K562 (cell line): ENCODE results near the gene ANKRD11. TPM values are rescaled to one million over a fixed set of nuclear protein-coding genes. Genes with fewer than 3 reads are reported as not detected.
A peak's percentile ranks its signal among the peaks of the same experiment; 100 is the strongest.

Experiments
- BACH1 ChIP-seq: fragments of 200-800 bp; sonication (Bioruptor generic); IDR thresholded peaks from 2 replicates; pipeline ENCODE4 v1.6.1; 2016; ENCODE audit warnings: missing genetic modification characterization, missing compliant biosample characterization
- CREBBP ChIP-seq: IDR thresholded peaks from one replicate; pipeline ENCODE4 v1.6.1; 2012; ENCODE audit warnings: low read depth, mild to moderate bottlenecking, control low read depth, inconsistent platforms, low read length
- FOS ChIP-seq: IDR thresholded peaks from 3 replicates; pipeline ENCODE4 v1.6.1; 2011; ENCODE audit not compliant: insufficient read length; ENCODE audit errors: extremely low read depth
- GABPB1 ChIP-seq: sonication (generic); formaldehyde crosslinking; IDR thresholded peaks from 2 replicates; pipeline ENCODE4 v1.8.0; 2022; ENCODE audit warnings: mild to moderate bottlenecking, missing genetic modification reagents
- GATAD2B ChIP-seq: fragments of 450-650 bp; IDR thresholded peaks from 2 replicates; pipeline ENCODE4 v1.6.1; 2017; ENCODE audit warnings: mild to moderate bottlenecking, borderline replicate concordance
- HNRNPH1 ChIP-seq: fragments of 200-400 bp; formaldehyde crosslinking; optimal IDR thresholded peaks from 2 replicates; pipeline ENCODE3; 2017; ENCODE audit warnings: low read depth, mild to moderate bottlenecking, low read length, moderate library complexity
- KLF1 ChIP-seq: fragments of 450-650 bp; IDR thresholded peaks from 2 replicates; pipeline ENCODE4 v1.6.1; 2016; ENCODE audit warnings: missing genetic modification characterization, missing compliant biosample characterization
- MIER1 ChIP-seq: fragments of 450-650 bp; IDR thresholded peaks from 2 replicates; pipeline ENCODE4 v1.6.1; 2016; ENCODE audit warnings: antibody characterized with exemption, mild to moderate bottlenecking, low read depth
- MITF ChIP-seq: IDR thresholded peaks from 2 replicates; pipeline ENCODE4 v1.6.1; 2014; ENCODE audit warnings: antibody characterized with exemption
- NR3C1 ChIP-seq: sonication (generic); formaldehyde crosslinking; IDR thresholded peaks from 2 replicates; pipeline ENCODE4 v1.8.1; 2022; ENCODE audit warnings: missing genetic modification reagents
- OTX1 ChIP-seq: fragments of 450-650 bp; formaldehyde crosslinking; IDR thresholded peaks from 2 replicates; pipeline ENCODE4 v1.4.0; 2022; ENCODE audit warnings: mild to moderate bottlenecking
- POLR2B ChIP-seq: fragments of 450-650 bp; IDR thresholded peaks from 2 replicates; pipeline ENCODE4 v1.6.1; 2018; ENCODE audit warnings: low read depth; ENCODE audit not compliant: partially characterized antibody
- RFX1 ChIP-seq: fragments of 450-650 bp; IDR thresholded peaks from 2 replicates; pipeline ENCODE4 v1.6.1; 2016; ENCODE audit warnings: mild to moderate bottlenecking, moderate library complexity
- SIRT6 ChIP-seq: IDR thresholded peaks from one replicate; pipeline ENCODE4 v1.6.1; 2012; ENCODE audit warnings: low read depth, mild to moderate bottlenecking, control low read depth, inconsistent platforms, low read length, moderate library complexity
- TRIM24 ChIP-seq, 2 experiments: fragments of 450-650 bp; IDR thresholded peaks; 2 replicates each; pipeline ENCODE4 v1.6.1; 2016
- U2AF1 ChIP-seq: fragments of 200-400 bp; formaldehyde crosslinking; optimal IDR thresholded peaks from 2 replicates; pipeline ENCODE3; 2017; ENCODE audit warnings: mild to moderate bottlenecking, low read depth, low read length, moderate library complexity
- ZNF174 ChIP-seq: fragments of 250-450 bp; sonication (Bioruptor Pico); IDR thresholded peaks from 2 replicates; pipeline ENCODE4 v1.4.0; 2020; ENCODE audit warnings: mild to moderate bottlenecking
- ZNF764 ChIP-seq: fragments of 250-450 bp; sonication (Bioruptor Pico); IDR thresholded peaks from 2 replicates; pipeline ENCODE4 v1.4.0; 2020; ENCODE audit warnings: low read depth, mild to moderate bottlenecking, moderate library complexity
- polyA plus RNA-seq, 8 experiments: library from polyadenylated mRNA; depleted of rRNA in 4 of 8; stranded (reverse) in 5 of 8; unstranded in 3 of 8; fragments of >200 nt; fragmentation: Nextera tagmentation in 2 of 8; fragmentation: Illumina TruSeq in 1 of 8; extraction: Ambion mirVana in 2 of 8; extraction: Trizol in 1 of 8; gene quantifications; 2 replicates each; pipeline versions ENCODE4 v1.2.1 to v1.2.3, GENCODE V29; 2011 to 2014; ENCODE audit warnings: inconsistent platforms in 1 of 8, missing spikeins in 1 of 8
- total RNA-seq, 7 experiments: library from RNA; depleted of rRNA in 6 of 7; stranded (reverse); fragments of >200 nt in 6 of 7; fragmentation: Illumina TruSeq in 2 of 7; extraction: Trizol in 2 of 7; gene quantifications; 2 replicates each; pipeline versions ENCODE4 v1.2.1 to v1.2.3, GENCODE V29; 2011 to 2021; ENCODE audit warnings: low replicate concordance in 1 of 7
- TF ChIP-seq, protein P1 (sequence below): sonication (generic); formaldehyde crosslinking; IDR thresholded peaks from 2 replicates; pipeline ENCODE4 v1.8.0; 2022; ENCODE audit warnings: mild to moderate bottlenecking, missing genetic modification reagents
- TF ChIP-seq, protein P2 (sequence below): fragments of 250-450 bp; sonication (Bioruptor Pico); IDR thresholded peaks from 2 replicates; pipeline ENCODE4 v1.8.0; 2022; ENCODE audit warnings: moderate library complexity, mild to moderate bottlenecking, inconsistent platforms
- TF ChIP-seq, protein P3 (sequence below): fragments of 250-450 bp; sonication (Bioruptor Pico); IDR thresholded peaks from 2 replicates; pipeline ENCODE4 v1.8.0; 2022; ENCODE audit warnings: inconsistent platforms, mild to moderate bottlenecking, moderate library complexity, borderline replicate concordance

ANKRD11 gene
- total and polyA plus RNA-seq, 9 of the 15 experiments (the other 6 are each of a cell fraction or from before 2014, with no cell fraction given), result 4.7 to 126 (median 31.7) TPM

- TF ChIP-seq CREBBP, result no peak
- no peak for TF ChIP-seq GATAD2B
- TF ChIP-seq TRIM24 (IDR thresholded peaks at IDR 0.05), result peak in 1 of 2 experiments; percentile 80; a peak in 2 of 4 replicates
- TF ChIP-seq MIER1, result peak; percentile 47; the same call in 1 of the 2 replicates
- no peak for TF ChIP-seq NR3C1
- TF ChIP-seq, protein P1, sequence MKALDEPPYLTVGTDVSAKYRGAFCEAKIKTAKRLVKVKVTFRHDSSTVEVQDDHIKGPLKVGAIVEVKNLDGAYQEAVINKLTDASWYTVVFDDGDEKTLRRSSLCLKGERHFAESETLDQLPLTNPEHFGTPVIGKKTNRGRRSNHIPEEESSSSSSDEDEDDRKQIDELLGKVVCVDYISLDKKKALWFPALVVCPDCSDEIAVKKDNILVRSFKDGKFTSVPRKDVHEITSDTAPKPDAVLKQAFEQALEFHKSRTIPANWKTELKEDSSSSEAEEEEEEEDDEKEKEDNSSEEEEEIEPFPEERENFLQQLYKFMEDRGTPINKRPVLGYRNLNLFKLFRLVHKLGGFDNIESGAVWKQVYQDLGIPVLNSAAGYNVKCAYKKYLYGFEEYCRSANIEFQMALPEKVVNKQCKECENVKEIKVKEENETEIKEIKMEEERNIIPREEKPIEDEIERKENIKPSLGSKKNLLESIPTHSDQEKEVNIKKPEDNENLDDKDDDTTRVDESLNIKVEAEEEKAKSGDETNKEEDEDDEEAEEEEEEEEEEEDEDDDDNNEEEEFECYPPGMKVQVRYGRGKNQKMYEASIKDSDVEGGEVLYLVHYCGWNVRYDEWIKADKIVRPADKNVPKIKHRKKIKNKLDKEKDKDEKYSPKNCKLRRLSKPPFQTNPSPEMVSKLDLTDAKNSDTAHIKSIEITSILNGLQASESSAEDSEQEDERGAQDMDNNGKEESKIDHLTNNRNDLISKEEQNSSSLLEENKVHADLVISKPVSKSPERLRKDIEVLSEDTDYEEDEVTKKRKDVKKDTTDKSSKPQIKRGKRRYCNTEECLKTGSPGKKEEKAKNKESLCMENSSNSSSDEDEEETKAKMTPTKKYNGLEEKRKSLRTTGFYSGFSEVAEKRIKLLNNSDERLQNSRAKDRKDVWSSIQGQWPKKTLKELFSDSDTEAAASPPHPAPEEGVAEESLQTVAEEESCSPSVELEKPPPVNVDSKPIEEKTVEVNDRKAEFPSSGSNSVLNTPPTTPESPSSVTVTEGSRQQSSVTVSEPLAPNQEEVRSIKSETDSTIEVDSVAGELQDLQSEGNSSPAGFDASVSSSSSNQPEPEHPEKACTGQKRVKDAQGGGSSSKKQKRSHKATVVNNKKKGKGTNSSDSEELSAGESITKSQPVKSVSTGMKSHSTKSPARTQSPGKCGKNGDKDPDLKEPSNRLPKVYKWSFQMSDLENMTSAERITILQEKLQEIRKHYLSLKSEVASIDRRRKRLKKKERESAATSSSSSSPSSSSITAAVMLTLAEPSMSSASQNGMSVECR (CRISPR knock-in tag), result no peak
- TF ChIP-seq MITF, result no peak
- TF ChIP-seq SIRT6, result no peak
- no peak for TF ChIP-seq ZNF174 (CRISPR knock-in tag)
- TF ChIP-seq GABPB1 (CRISPR knock-in tag), result peak; percentile 99
- peak; percentile 84 for TF ChIP-seq OTX1 (CRISPR knock-in tag)
- TF ChIP-seq BACH1, result no peak
- peak; percentile 97 for TF ChIP-seq POLR2B
- TF ChIP-seq ZNF764 (CRISPR knock-in tag), result peak; percentile 97
- TF ChIP-seq, protein P2, sequence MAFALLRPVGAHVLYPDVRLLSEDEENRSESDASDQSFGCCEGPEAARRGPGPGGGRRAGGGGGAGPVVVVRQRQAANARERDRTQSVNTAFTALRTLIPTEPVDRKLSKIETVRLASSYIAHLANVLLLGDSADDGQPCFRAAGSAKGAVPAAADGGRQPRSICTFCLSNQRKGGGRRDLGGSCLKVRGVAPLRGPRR, result no peak
- TF ChIP-seq RFX1, result no peak
- TF ChIP-seq, protein P3, sequence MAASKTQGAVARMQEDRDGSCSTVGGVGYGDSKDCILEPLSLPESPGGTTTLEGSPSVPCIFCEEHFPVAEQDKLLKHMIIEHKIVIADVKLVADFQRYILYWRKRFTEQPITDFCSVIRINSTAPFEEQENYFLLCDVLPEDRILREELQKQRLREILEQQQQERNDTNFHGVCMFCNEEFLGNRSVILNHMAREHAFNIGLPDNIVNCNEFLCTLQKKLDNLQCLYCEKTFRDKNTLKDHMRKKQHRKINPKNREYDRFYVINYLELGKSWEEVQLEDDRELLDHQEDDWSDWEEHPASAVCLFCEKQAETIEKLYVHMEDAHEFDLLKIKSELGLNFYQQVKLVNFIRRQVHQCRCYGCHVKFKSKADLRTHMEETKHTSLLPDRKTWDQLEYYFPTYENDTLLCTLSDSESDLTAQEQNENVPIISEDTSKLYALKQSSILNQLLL, result no peak
- TF ChIP-seq HNRNPH1, result no peak
- TF ChIP-seq KLF1 (tag), result no peak
- no peak for TF ChIP-seq FOS
- TF ChIP-seq U2AF1, result no peak
Measured at GRCh38 chr16:89241187-89242007, 249.0 kb downstream of the ANKRD11 start (continued).
